Right lobe of liver (tissue), 6 donors: Measurements from ENCODE around the gene ACTR6. TPM values are rescaled to one million over a fixed set of nuclear protein-coding genes. Genes with fewer than 3 reads are reported as not detected.

Source experiments
- ATAC-seq, 4 donors: fragments of 200-7000 bp; cut with Tn5 transposase; one replicate each; pipeline ENCODE4 v1.9.1; 2020; ENCODE audit warnings: mild to moderate bottlenecking in 4 of 4, moderate library complexity in 4 of 4
- DNase-seq, 3 donors: peaks; one replicate each; pipeline ENCODE4 v3.0.0-alpha.2; 2020
- H3K27ac ChIP-seq, 3 donors: fragments of 200-600 bp; one replicate each; pipeline ENCODE4 v1.8.0; 2022
- H3K27me3 ChIP-seq, 2 donors: fragments of 200-600 bp; one replicate each; pipeline ENCODE4 v1.8.0; 2022
- H3K36me3 ChIP-seq, 4 donors: fragments of 200-600 bp; sonication (generic) in 1 of 4; one replicate each; pipeline versions ENCODE4 v1.5.1 to v1.8.0; 2017 to 2022; ENCODE audit warnings: control low read depth in 1 of 4
- H3K4me1 ChIP-seq, 4 donors: fragments of 200-600 bp; sonication (generic) in 1 of 4; one replicate each; pipeline versions ENCODE4 v1.5.1 to v1.8.0; 2017 to 2022; ENCODE audit warnings: control low read depth in 1 of 4
- H3K4me3 ChIP-seq, 3 donors: fragments of 200-600 bp; one replicate each; pipeline ENCODE4 v1.8.0; 2022
- H3K9me3 ChIP-seq, 4 donors: fragments of 200-600 bp; sonication (generic) in 1 of 4; one replicate each; pipeline versions ENCODE4 v1.5.1 to v1.8.0; 2017 to 2022; ENCODE audit warnings: control low read depth in 1 of 4
- POLR2A ChIP-seq: fragments of 450-650 bp; IDR thresholded peaks from one replicate; pipeline ENCODE4 v1.6.1; 2017; ENCODE audit warnings: antibody characterized with exemption, mild to moderate bottlenecking
- WGBS: methylation state at CpG from one replicate; pipeline ENCODE4 v1.1.6; 2018; ENCODE audit warnings: low coverage, low lambda C conversion rate; ENCODE audit not compliant: insufficient coverage; ENCODE audit errors: missing lambda C conversion rate; 5-methylcytosine and 5-hydroxymethylcytosine counted together
- intact Hi-C, 2 donors: fragments of 100-400 bp; cut with DNase I; formaldehyde crosslinking; loops; one replicate each; pipeline versions ENCODE4 v1.11.2 to v1.14.1; 2022
- total RNA-seq, 6 experiments: library from RNA; depleted of rRNA in 2 of 6; stranded (reverse); fragments of >200 nt in 2 of 6; fragmentation: NEBNext Ultra II Directional in 3 of 6; extraction: Animal tissue kit (Norgen Biotek cat#: 25700) in 3 of 6; gene quantifications; one replicate each; pipeline versions ENCODE4 v1.1.0 to v1.2.4, GENCODE V29; 2016 to 2023
- TF ChIP-seq, protein P1 (sequence below), 4 donors: fragments of 200-600 bp in 3 of 4; fragments of 450-650 bp in 1 of 4; IDR thresholded peaks; one replicate each; pipeline versions ENCODE4 v1.5.1 to v1.8.0; 2016 to 2022; ENCODE audit warnings: antibody characterized with exemption in 4 of 4, mild to moderate bottlenecking in 2 of 4
- donor health status: DM: no; HTN: yes; CAD: no.
- donor health status: DM: no; HTN: no; CAD: no.
- donor health status: DM: no; HTN: no; CAD: no.
- donor health status: DM: no; HTN: yes; CAD: no.
- donor health status: DM: no; HTN: yes; CAD: no.

The ACTR6 gene
- total RNA-seq, 6 experiments from 2014 or later = 5.7 to 16.0 (median 13.1) TPM

DNA sequence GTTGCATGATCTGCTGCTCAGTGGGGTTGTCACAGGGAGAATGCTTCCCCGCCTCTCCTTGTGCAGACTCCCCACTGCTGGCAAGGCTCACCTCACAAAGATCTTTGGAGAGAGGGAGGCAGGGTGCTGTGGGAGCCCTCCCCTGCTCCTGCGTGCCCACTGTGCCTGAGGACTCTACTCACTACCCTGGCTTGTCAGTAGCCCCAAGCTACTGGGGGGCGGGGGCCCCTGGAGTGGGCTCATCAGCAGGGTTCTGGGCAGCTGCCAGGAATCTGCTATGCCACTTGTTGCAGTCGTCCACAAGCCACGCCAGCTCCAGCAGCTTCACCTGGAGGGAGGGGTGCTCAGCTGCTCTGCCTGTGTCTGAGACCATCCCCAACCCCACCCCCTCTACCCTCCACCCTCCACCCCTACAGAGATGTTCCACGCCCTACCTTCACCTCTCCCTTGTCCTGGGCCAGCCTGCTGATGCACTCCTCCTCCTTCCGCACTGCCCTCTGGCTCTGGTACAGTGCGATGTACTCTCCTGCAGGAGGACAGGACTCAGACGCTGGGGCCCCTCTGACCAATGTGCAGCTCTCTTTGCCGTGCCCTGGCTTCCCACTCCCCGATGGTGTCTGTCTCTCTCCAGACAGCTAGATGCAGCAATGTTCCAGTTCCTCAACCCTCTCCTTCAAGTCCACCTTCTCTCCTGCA, 43.7 kb upstream of the ACTR6 start:
- intact Hi-C loops = no loop called here
- Histone ChIP-seq H3K27ac (no peak overlapping the region), H3K9me3 (no peaks in the 10 kb centered on the region), H3K4me3 (no peak overlapping the region), H3K4me1 (no peaks in the 10 kb centered on the region), H3K27me3 (no peaks in the 10 kb centered on the region), H3K36me3 (no peaks in the 10 kb centered on the region)
- DNase-seq (no peak), ATAC-seq (no peak)
- WGBS = no CpG with 5 or more reads among the region's 11 CpGs
- no peak for TF ChIP-seq POLR2A
- TF ChIP-seq, protein P1, sequence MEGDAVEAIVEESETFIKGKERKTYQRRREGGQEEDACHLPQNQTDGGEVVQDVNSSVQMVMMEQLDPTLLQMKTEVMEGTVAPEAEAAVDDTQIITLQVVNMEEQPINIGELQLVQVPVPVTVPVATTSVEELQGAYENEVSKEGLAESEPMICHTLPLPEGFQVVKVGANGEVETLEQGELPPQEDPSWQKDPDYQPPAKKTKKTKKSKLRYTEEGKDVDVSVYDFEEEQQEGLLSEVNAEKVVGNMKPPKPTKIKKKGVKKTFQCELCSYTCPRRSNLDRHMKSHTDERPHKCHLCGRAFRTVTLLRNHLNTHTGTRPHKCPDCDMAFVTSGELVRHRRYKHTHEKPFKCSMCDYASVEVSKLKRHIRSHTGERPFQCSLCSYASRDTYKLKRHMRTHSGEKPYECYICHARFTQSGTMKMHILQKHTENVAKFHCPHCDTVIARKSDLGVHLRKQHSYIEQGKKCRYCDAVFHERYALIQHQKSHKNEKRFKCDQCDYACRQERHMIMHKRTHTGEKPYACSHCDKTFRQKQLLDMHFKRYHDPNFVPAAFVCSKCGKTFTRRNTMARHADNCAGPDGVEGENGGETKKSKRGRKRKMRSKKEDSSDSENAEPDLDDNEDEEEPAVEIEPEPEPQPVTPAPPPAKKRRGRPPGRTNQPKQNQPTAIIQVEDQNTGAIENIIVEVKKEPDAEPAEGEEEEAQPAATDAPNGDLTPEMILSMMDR (IDR thresholded peaks at IDR 0.05) = no peak

DNA sequence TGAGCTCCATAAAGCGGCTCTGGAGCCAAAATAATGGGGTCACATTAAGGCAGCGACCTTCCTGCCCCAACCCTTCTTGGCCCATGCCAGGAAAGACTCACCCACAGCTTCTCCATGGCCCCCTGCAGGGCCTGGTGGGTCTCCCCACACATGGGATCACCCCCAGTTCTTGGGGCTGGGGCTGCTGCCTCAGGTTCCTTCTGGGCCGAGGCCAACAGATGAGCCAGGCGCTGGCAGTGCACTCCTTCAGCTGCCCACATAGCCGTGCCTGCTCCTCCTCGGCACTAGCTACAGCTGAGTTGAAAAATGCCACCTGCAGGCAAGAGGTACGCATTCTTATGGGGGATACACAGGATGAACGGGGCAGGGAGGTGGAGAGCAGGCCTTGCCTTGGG, 43.2 kb upstream of the ACTR6 start:
- Histone ChIP-seq H3K36me3 (no peaks in the 10 kb centered on the region), H3K4me1 (no peaks in the 10 kb centered on the region), H3K27ac (no peak overlapping the region), H3K9me3 (no peaks in the 10 kb centered on the region), H3K27me3 (no peaks in the 10 kb centered on the region), H3K4me3 (no peak overlapping the region)
- no peak for TF ChIP-seq POLR2A
- TF ChIP-seq, protein P1 (IDR thresholded peaks at IDR 0.05) = no peak
- intact Hi-C loops = no loop called here
- no peak for ATAC-seq
- 100% methylated on average over 6 of the region's 8 CpGs for WGBS
- DNase-seq = no peak

DNA sequence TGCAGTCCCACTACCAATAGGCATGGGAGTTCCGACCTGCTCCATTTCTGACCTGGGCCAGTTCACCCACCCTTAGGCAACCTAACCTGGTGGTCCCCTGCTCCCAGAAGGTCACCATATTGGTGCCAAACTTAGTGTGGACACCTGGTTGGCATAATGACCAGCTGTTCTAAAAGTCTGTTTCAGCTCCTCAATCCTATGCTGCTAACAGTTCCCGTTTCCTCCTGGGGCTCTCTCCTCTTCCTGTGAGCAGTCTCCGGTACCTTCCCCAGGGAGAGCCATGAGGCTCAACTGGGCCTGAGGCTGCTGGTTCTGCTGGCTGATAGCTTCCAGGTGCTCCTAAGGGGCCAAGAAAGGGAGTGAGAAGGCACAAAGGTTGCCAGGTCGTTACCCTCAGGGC, 42.1 kb upstream of the ACTR6 start:
- no peaks in the 10 kb centered on the region for H3K27me3 ChIP-seq
- ATAC-seq (no peak), DNase-seq (no peak)
- intact Hi-C loops = no loop called here
- H3K4me1 ChIP-seq = no peaks in the 10 kb centered on the region
- no peaks in the 10 kb centered on the region for H3K9me3 ChIP-seq
- H3K36me3 ChIP-seq = no peaks in the 10 kb centered on the region
- H3K4me3 ChIP-seq = no peak overlapping the region
- H3K27ac ChIP-seq = no peak overlapping the region
- TF ChIP-seq, protein P1 (IDR thresholded peaks at IDR 0.05) = no peak
- no peak for TF ChIP-seq POLR2A
- WGBS = 92% methylated on average over 2 of the region's 4 CpGs

DNA sequence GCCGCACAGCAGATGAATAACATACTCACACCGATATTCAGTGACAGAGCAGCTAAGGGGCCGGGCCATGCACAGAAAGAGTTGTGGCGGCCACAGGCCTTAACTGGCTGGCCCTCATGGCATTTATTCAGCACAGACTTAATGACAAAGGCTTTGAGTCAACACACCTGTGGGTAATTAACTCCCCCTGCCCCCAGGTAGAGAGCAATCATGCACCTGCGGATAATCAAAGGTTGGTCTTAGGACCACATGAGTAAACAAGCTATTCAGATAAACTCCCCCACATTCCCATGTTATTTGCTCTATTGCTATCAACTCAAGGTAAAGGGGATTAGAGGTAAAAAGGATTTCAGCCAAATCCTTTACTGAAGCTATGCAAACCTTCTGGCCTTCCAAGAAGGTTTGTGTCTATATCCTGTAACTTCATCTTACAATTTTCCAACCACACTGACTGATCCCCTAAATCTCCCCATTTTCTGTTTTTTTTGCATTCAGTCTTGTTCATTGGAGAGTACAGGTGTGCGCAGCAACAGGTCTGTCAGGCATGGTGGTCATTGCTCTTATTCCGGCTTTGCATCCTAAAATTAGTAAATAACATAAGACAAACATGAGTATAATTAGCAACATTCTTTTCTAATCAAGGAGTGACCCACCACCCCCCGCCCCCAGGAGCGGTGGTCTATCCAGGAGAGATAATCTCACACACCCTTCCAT, 41.1 kb upstream of the ACTR6 start:
- ATAC-seq (no peak), DNase-seq (no peak)
- intact Hi-C loops = no loop called here
- peaks cover 0 to 6% (median 0%) of the 10 kb centered on the region in 4 donors for H3K4me1 ChIP-seq
- H3K4me3 ChIP-seq = no peak overlapping the region
- WGBS = 90% methylated on average over 3 of the region's 9 CpGs
- H3K27me3 ChIP-seq = no peaks in the 10 kb centered on the region
- no peaks in the 10 kb centered on the region for H3K9me3 ChIP-seq
- H3K36me3 ChIP-seq = no peaks in the 10 kb centered on the region
- TF ChIP-seq, protein P1 (IDR thresholded peaks at IDR 0.05) = no peak
- TF ChIP-seq POLR2A = no peak
- H3K27ac ChIP-seq = no peak overlapping the region
